Duodenal mucosa (tissue), 2 donors: ENCODE measurements around the gene IZUMO1R.
"Not testable (repeated sequence)": the region's sequence is repeated elsewhere in the genome, so short reads cannot be mapped to it uniquely, and the experiment has no call there.

ENCODE experiments used
- H3K27ac ChIP-seq: one replicate; pipeline ENCODE4 v1.7.0; 2013; ENCODE audit warnings: low read depth, low read length
- H3K27me3 ChIP-seq, 2 donors: one replicate each; pipeline ENCODE4 v1.7.0; 2013; ENCODE audit warnings: low read length in 2 of 2, control low read depth in 1 of 2; ENCODE audit not compliant: insufficient read depth in 2 of 2, control insufficient read depth in 1 of 2
- H3K36me3 ChIP-seq, 2 donors: one replicate each; pipeline ENCODE4 v1.7.0; 2013; ENCODE audit warnings: low read length in 2 of 2, control low read depth in 1 of 2; ENCODE audit not compliant: insufficient read depth in 2 of 2, control insufficient read depth in 1 of 2
- H3K4me1 ChIP-seq, 2 donors: one replicate each; pipeline ENCODE4 v1.7.0; 2013; ENCODE audit warnings: low read length in 2 of 2, control low read depth in 1 of 2; ENCODE audit not compliant: insufficient read depth in 2 of 2, control insufficient read depth in 1 of 2
- H3K4me3 ChIP-seq, 2 donors: one replicate each; pipeline ENCODE4 v1.7.0; 2013; ENCODE audit warnings: low read length in 2 of 2, low read depth in 1 of 2
- H3K9ac ChIP-seq, 2 donors: one replicate each; pipeline ENCODE4 v1.7.0; 2013; ENCODE audit warnings: low read length in 2 of 2, low read depth in 1 of 2
- H3K9me3 ChIP-seq, 2 donors: one replicate each; pipeline ENCODE4 v1.7.0; 2013; ENCODE audit warnings: low read length in 2 of 2, control low read depth in 1 of 2; ENCODE audit not compliant: control insufficient read depth in 1 of 2

The IZUMO1R gene

DNA sequence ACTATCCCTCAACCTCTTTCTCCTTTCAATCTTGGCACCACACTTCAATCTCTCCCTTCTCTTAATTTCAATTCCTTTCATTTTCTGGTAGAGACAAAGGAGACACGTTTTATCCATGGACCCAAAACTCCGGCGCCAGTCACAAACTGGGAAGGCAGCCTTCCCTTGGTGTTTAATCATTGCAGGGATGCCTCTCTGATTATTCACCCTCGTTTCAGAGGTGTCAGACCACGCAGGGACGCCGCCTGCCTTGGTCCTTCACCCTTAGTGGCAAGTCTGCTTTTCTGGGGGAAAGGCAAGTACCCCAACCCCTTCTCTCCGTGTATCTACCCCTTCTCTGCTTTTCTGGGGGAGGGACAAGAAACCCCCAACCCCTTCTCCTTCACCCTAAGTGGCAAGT, 41.9 kb downstream of the IZUMO1R start:
- H3K9me3 ChIP-seq, H3K4me1 ChIP-seq, H3K27ac ChIP-seq, H3K36me3 ChIP-seq, H3K27me3 ChIP-seq, H3K4me3 ChIP-seq, H3K9ac ChIP-seq: not testable (repeated sequence)

DNA sequence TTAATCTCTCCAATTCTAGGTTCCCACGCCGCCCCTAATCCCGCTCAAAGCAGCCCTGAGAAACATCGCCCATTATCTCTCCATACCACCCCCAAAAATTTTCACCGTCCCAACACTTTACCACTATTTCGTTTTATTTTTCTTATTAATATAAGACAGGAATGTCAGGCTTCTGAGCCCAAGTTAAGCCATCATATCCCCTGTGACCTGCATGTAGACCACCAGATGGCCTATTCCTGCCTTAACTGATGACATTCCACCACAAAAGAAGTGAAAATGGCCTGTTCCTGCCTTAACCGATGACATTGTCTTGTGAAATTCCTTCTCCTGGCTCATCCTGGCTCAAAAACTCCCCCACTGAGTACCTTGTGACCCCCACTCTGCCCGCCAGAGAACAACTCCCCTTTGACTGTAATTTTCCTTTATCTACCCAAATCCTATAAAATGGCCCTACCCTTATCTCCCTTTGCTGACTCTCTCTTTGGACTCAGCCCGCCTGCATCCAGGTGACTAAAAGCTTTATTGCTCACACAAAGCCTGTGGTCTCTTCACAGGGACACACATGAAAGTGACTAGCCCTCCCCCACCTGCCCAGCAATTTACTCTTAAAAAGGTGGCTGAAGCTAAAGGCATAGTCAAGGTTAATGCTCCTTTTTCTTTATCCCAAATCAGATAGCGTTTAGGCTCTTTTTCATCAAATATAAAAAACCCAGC, 46.6 kb downstream of the IZUMO1R start:
- H3K9ac ChIP-seq, H3K27me3 ChIP-seq, H3K4me3 ChIP-seq, H3K4me1 ChIP-seq, H3K36me3 ChIP-seq, H3K9me3 ChIP-seq, H3K27ac ChIP-seq: not testable (repeated sequence)
